ENCODE data around the gene CAPN2.

Gene CAPN2

GRCh38 chr1:223761411-223761810, 49.1 kb downstream of the CAPN2 start:
- FAIRE-seq = no peak

GRCh38 chr1:223763251-223763650, 50.9 kb downstream of the CAPN2 start:
- no peak for FAIRE-seq

- FAIRE-seq = no peak
These were observed 51.5 kb downstream of the CAPN2 start for GRCh38 chr1:223763881-223764280.

GRCh38 chr1:223765036-223765718, 52.8 kb downstream of the CAPN2 start:
- no peak for FAIRE-seq

GRCh38 chr1:223765719-223766340, 53.5 kb downstream of the CAPN2 start:
- FAIRE-seq = no peak

GRCh38 chr1:223770621-223771315, 58.4 kb downstream of the CAPN2 start:
- FAIRE-seq = no peak

- no peak for FAIRE-seq
These were observed 59.1 kb downstream of the CAPN2 start for GRCh38 chr1:223771469-223771813.

- FAIRE-seq = no peak
These were observed 59.8 kb downstream of the CAPN2 start for GRCh38 chr1:223771814-223772770.

GRCh38 chr1:223772771-223773160, 60.4 kb downstream of the CAPN2 start:
- no peak for FAIRE-seq

GRCh38 chr1:223774134-223774814, 61.9 kb downstream of the CAPN2 start:
- no peak for FAIRE-seq

GRCh38 chr1:223775054-223775453, 62.7 kb downstream of the CAPN2 start:
- FAIRE-seq = no peak

GRCh38 chr1:223775711-223776074, 63.4 kb downstream of the CAPN2 start:
- no peak for FAIRE-seq

GRCh38 chr1:223776075-223776814, 63.9 kb downstream of the CAPN2 start:
- FAIRE-seq = no peak

GRCh38 chr1:223776826-223777454, 64.6 kb downstream of the CAPN2 start:
- no peak for FAIRE-seq

- FAIRE-seq = no peak
These were observed 68.0 kb downstream of the CAPN2 start for GRCh38 chr1:223780318-223780717.

GRCh38 chr1:223780949-223781348, 68.6 kb downstream of the CAPN2 start:
- no peak for FAIRE-seq

- FAIRE-seq = no peak
These were observed 71.3 kb downstream of the CAPN2 start for GRCh38 chr1:223783676-223784075.

GRCh38 chr1:223784541-223784940, 72.2 kb downstream of the CAPN2 start:
- no peak for FAIRE-seq

- FAIRE-seq = no peak
These were observed 73.5 kb downstream of the CAPN2 start for GRCh38 chr1:223785808-223786207.

- FAIRE-seq = no peak
These were observed 76.5 kb downstream of the CAPN2 start for GRCh38 chr1:223788746-223789415.

- FAIRE-seq = no peak
These were observed 79.7 kb downstream of the CAPN2 start for GRCh38 chr1:223792046-223792445.

All from colon (tissue), 2 donors.